Epidermal melanocyte (primary cell): ENCODE data around the gene ZNF746.

ENCODE experiments used
- DNase-seq: peaks from one replicate; pipeline ENCODE4 v3.0.0; 2011; ENCODE audit warnings: low spot score; ENCODE audit not compliant: insufficient read length

Gene ZNF746

GRCh38 chr7:149490083-149490760 is 7.4 kb downstream of the ZNF746 start:
- DNase-seq: no peak

GRCh38 chr7:149489391-149490024 is 8.1 kb downstream of the ZNF746 start:
- no peak for DNase-seq

GRCh38 chr7:149479568-149479967 is 18.0 kb downstream of the ZNF746 start:
- no peak for DNase-seq

- DNase-seq: no peak
These were observed 18.9 kb downstream of the ZNF746 start for GRCh38 chr7:149478754-149479153.

GRCh38 chr7:149477494-149478443 is 19.8 kb downstream of the ZNF746 start:
- DNase-seq: peak; percentile 72

GRCh38 chr7:149476791-149477190 is 20.8 kb downstream of the ZNF746 start:
- DNase-seq: no peak

GRCh38 chr7:149475121-149476045 is 22.2 kb downstream of the ZNF746 start:
- DNase-seq: no peak

- no peak for DNase-seq
These were observed 23.1 kb downstream of the ZNF746 start for GRCh38 chr7:149474309-149475120.

GRCh38 chr7:149473251-149473650 is 24.4 kb downstream of the ZNF746 start:
- no peak for DNase-seq

GRCh38 chr7:149471289-149471953 is 26.2 kb downstream of the ZNF746 start:
- no peak for DNase-seq

GRCh38 chr7:149469806-149470205 is 27.8 kb downstream of the ZNF746 start:
- DNase-seq: no peak

GRCh38 chr7:149468208-149468607 is 29.4 kb downstream of the ZNF746 start:
- no peak for DNase-seq

- no peak for DNase-seq
These were observed 30.2 kb downstream of the ZNF746 start for GRCh38 chr7:149467321-149467859.

GRCh38 chr7:149466364-149466763 is 31.2 kb downstream of the ZNF746 start:
- no peak for DNase-seq

- DNase-seq: no peak
These were observed 34.0 kb downstream of the ZNF746 start for GRCh38 chr7:149463500-149464161.

- no peak for DNase-seq
These were observed 35.5 kb downstream of the ZNF746 start for GRCh38 chr7:149462101-149462520.

GRCh38 chr7:149460493-149461277 is 36.9 kb downstream of the ZNF746 start, which contains the start of gene ZNF777:
Gene ZNF777, minus strand, starts transcription at chr7:149461062. Its CDS starts 5,040 bp downstream, at chr7:149456022.
- DNase-seq: peak; percentile 97
